Esophagus squamous epithelium (tissue), 4 donors: ENCODE data around the gene ARHGAP32.

Experiments
- CTCF ChIP-seq, 6 experiments: fragments of 450-650 bp in 4 of 6; fragments of 200-600 bp in 2 of 6; sonication (generic) in 2 of 6; IDR thresholded peaks; one replicate each; pipeline ENCODE4 v1.5.1; 2016 to 2019; ENCODE audit warnings: antibody characterized with exemption in 6 of 6, mild to moderate bottlenecking in 4 of 6, moderate library complexity in 4 of 6
- POLR2A ChIP-seq, 4 donors: fragments of 450-650 bp; IDR thresholded peaks; one replicate each; pipeline ENCODE4 v1.6.1; 2017; ENCODE audit warnings: antibody characterized with exemption in 4 of 4, mild to moderate bottlenecking in 4 of 4, moderate library complexity in 3 of 4

GRCh38 chr11:129192150-129192549, at the start of gene ARHGAP32:
- TF ChIP-seq CTCF (IDR thresholded peaks at IDR 0.05) (peak in 1 of 6 experiments; percentile 12), POLR2A (IDR thresholded peaks at IDR 0.05) (no peak)
